ENCODE measurements around the gene GLIS1.
"Not testable (repeated sequence)": the region's sequence is repeated elsewhere in the genome, so short reads cannot be mapped to it uniquely, and the experiment has no call there.

GLIS1 gene

GRCh38 chr1:53562981-53563379, 176.0 kb downstream of the GLIS1 start:
- DNase-seq (ENCODE audit: low read depth in 1 of 2, low spot score in 1 of 2), result no peak

GRCh38 chr1:53562291-53562980, 176.5 kb downstream of the GLIS1 start:
- no peak for DNase-seq (ENCODE audit: low read depth in 1 of 2, low spot score in 1 of 2)

- DNase-seq (ENCODE audit: low read depth in 1 of 2, low spot score in 1 of 2), result no peak
Observed at GRCh38 chr1:53561503-53562105, 177.4 kb downstream of the GLIS1 start.

- no peak for DNase-seq (ENCODE audit: low read depth in 1 of 2, low spot score in 1 of 2)
Observed at GRCh38 chr1:53560581-53561502, 178.1 kb downstream of the GLIS1 start.

- no peak for DNase-seq (ENCODE audit: low read depth in 1 of 2, low spot score in 1 of 2)
Observed at GRCh38 chr1:53559854-53560580, 178.9 kb downstream of the GLIS1 start.

- DNase-seq (ENCODE audit: low read depth in 1 of 2, low spot score in 1 of 2), result no peak
Observed at GRCh38 chr1:53559391-53559815, 179.6 kb downstream of the GLIS1 start.

GRCh38 chr1:53558739-53559315, 180.1 kb downstream of the GLIS1 start:
- no peak for DNase-seq (ENCODE audit: low read depth in 1 of 2, low spot score in 1 of 2)

GRCh38 chr1:53557830-53558738, 180.9 kb downstream of the GLIS1 start:
- no peak for DNase-seq (ENCODE audit: low read depth in 1 of 2, low spot score in 1 of 2)

GRCh38 chr1:53557369-53557768, 181.6 kb downstream of the GLIS1 start:
- DNase-seq (ENCODE audit: low read depth in 1 of 2, low spot score in 1 of 2), result no peak

- DNase-seq (ENCODE audit: low read depth in 1 of 2, low spot score in 1 of 2), result no peak
Observed at GRCh38 chr1:53556657-53557227, 182.2 kb downstream of the GLIS1 start.

GRCh38 chr1:53555620-53556326, 183.2 kb downstream of the GLIS1 start:
- DNase-seq (ENCODE audit: low read depth in 1 of 2, low spot score in 1 of 2), result not testable (repeated sequence)

GRCh38 chr1:53554592-53555305, 184.2 kb downstream of the GLIS1 start:
- DNase-seq (ENCODE audit: low read depth in 1 of 2, low spot score in 1 of 2), result no peak

GRCh38 chr1:53553734-53554509, 185.0 kb downstream of the GLIS1 start:
- DNase-seq (ENCODE audit: low read depth in 1 of 2, low spot score in 1 of 2), result no peak

- no peak for DNase-seq (ENCODE audit: low read depth in 1 of 2, low spot score in 1 of 2)
Observed at GRCh38 chr1:53552981-53553733, 185.8 kb downstream of the GLIS1 start.

GRCh38 chr1:53552146-53552861, 186.7 kb downstream of the GLIS1 start:
- DNase-seq (ENCODE audit: low read depth in 1 of 2, low spot score in 1 of 2), result no peak

- DNase-seq (ENCODE audit: low read depth in 1 of 2, low spot score in 1 of 2), result no peak
Observed at GRCh38 chr1:53551428-53551995, 187.5 kb downstream of the GLIS1 start.

All from activated CD4-positive, alpha-beta T cell treated with anti-CD3 and anti-CD28 coated beads, Interleukin-2, amount 50 U/mL, for 24 hours (primary cell).